Neural cell (in vitro differentiated cells): Measurements from ENCODE around the gene TMEM170A. TPM values are rescaled to one million over a fixed set of nuclear protein-coding genes. Genes with fewer than 3 reads are reported as not detected.

Source experiments
- H2AFZ ChIP-seq: fragments of 200-600, 300-800 bp; sonication (generic), shearing (Covaris generic); 2 replicates; pipeline ENCODE4 v1.6.0; 2014; ENCODE audit warnings: low read depth, mild to moderate bottlenecking, antibody characterized with exemption, low read length, moderate library complexity
- H3F3A ChIP-seq: fragments of 200-600 bp; shearing (Covaris generic); 2 replicates; pipeline ENCODE4 v1.6.1; 2016; ENCODE audit warnings: mild to moderate bottlenecking, moderate library complexity, mixed read lengths, antibody characterized with exemption, low read length; ENCODE audit not compliant: insufficient read depth, poor library complexity, severe bottlenecking
- H3K27ac ChIP-seq: fragments of 200-600, 300-800 bp; sonication (generic), shearing (Covaris generic); 2 replicates; pipeline ENCODE4 v1.5.1; 2014; ENCODE audit warnings: mild to moderate bottlenecking, low read length, moderate library complexity
- H3K27me3 ChIP-seq: fragments of 300-800, 200-600 bp; sonication (generic), shearing (Covaris generic); 2 replicates; pipeline ENCODE4 v1.6.0; 2014; ENCODE audit warnings: mild to moderate bottlenecking, low read depth, low read length, moderate library complexity; ENCODE audit not compliant: insufficient read depth
- H3K36me3 ChIP-seq: fragments of 300-800, 200-600 bp; sonication (generic), shearing (Covaris generic); 2 replicates; pipeline ENCODE4 v1.5.1; 2014; ENCODE audit warnings: mild to moderate bottlenecking, antibody characterized with exemption, low read length, moderate library complexity; ENCODE audit not compliant: insufficient read depth
- H3K4me2 ChIP-seq: fragments of 300-800, 200-600 bp; sonication (generic), shearing (Covaris generic); 2 replicates; pipeline ENCODE4 v1.6.0; 2014; ENCODE audit warnings: mild to moderate bottlenecking, low read length
- H3K4me3 ChIP-seq: fragments of 300-800, 200-600 bp; sonication (generic), shearing (Covaris generic); 2 replicates; pipeline ENCODE4 v1.5.1; 2014; ENCODE audit warnings: mild to moderate bottlenecking, low read length, moderate library complexity
- H3K79me2 ChIP-seq: fragments of 200-600 bp; shearing (Covaris generic); replicated peaks from 2 replicates; pipeline ENCODE4 v1.6.0; 2014; ENCODE audit warnings: mild to moderate bottlenecking, low read length, moderate library complexity; ENCODE audit not compliant: insufficient read depth
- H3K9ac ChIP-seq: fragments of 300-800, 200-600 bp; sonication (generic), shearing (Covaris generic); 2 replicates; pipeline ENCODE4 v1.6.1; 2016; ENCODE audit warnings: mild to moderate bottlenecking, low read length, mixed read lengths
- H3K9me2 ChIP-seq: fragments of 200-600 bp; shearing (Covaris generic); 2 replicates; pipeline ENCODE4 v1.6.1; 2016; ENCODE audit warnings: mild to moderate bottlenecking, low read length, mixed read lengths; ENCODE audit not compliant: insufficient read depth
- H3K9me3 ChIP-seq: fragments of 200-600, 300-800 bp; sonication (generic), shearing (Covaris generic); 2 replicates; pipeline ENCODE4 v1.6.1; 2016; ENCODE audit warnings: mild to moderate bottlenecking, mixed run types, low read length, moderate library complexity, mixed read lengths
- H4K20me1 ChIP-seq: fragments of 200-600 bp; shearing (Covaris generic); 2 replicates; pipeline ENCODE4 v1.6.1; 2016; ENCODE audit warnings: mild to moderate bottlenecking, mixed run types; ENCODE audit not compliant: insufficient read depth
- CTCF ChIP-seq: fragments of 450-650 bp; IDR thresholded peaks from 2 replicates; pipeline ENCODE4 v1.5.1; 2014; ENCODE audit warnings: antibody characterized with exemption, mild to moderate bottlenecking, moderate library complexity; ENCODE audit not compliant: poor library complexity, severe bottlenecking
- EP300 ChIP-seq: fragments of 450-650 bp; conservative IDR thresholded peaks from 2 replicates; pipeline ENCODE4 v1.6.1; 2014; ENCODE audit warnings: antibody characterized with exemption, mild to moderate bottlenecking, moderate library complexity; ENCODE audit not compliant: poor library complexity, severe bottlenecking
- EZH2 ChIP-seq: fragments of 200-600, 300-800 bp; shearing (Covaris generic), sonication (generic); IDR thresholded peaks from 2 replicates; pipeline ENCODE4 v1.6.1; 2014; ENCODE audit warnings: antibody characterized with exemption, low read length, borderline replicate concordance, mild to moderate bottlenecking; ENCODE audit not compliant: insufficient read depth, poor library complexity, severe bottlenecking
- MXI1 ChIP-seq: fragments of 450-650 bp; conservative IDR thresholded peaks from 2 replicates; pipeline ENCODE4 v1.6.1; 2014; ENCODE audit warnings: antibody characterized with exemption, mild to moderate bottlenecking; ENCODE audit not compliant: poor library complexity, severe bottlenecking
- POLR2AphosphoS5 ChIP-seq: IDR thresholded peaks from 2 replicates; pipeline ENCODE4 v1.6.1; 2012
- RAD21 ChIP-seq: fragments of 450-650 bp; conservative IDR thresholded peaks from 2 replicates; pipeline ENCODE4 v1.6.1; 2014; ENCODE audit warnings: antibody characterized with exemption, mild to moderate bottlenecking, moderate library complexity
- REST ChIP-seq: IDR thresholded peaks from 2 replicates; pipeline ENCODE4 v1.6.1; 2012; ENCODE audit warnings: borderline replicate concordance
- SMC3 ChIP-seq: fragments of 450-650 bp; conservative IDR thresholded peaks from 2 replicates; pipeline ENCODE4 v1.6.1; 2014; ENCODE audit warnings: antibody characterized with exemption, mild to moderate bottlenecking, moderate library complexity; ENCODE audit not compliant: poor library complexity
- TAF1 ChIP-seq: IDR thresholded peaks from 2 replicates; pipeline ENCODE4 v1.6.1; 2012; ENCODE audit warnings: low read depth
- polyA plus RNA-seq: library from polyadenylated mRNA; depleted of rRNA; stranded (reverse); fragments of >200 nt; gene quantifications from 2 replicates; pipeline ENCODE4 v1.2.3, GENCODE V29; 2014

TMEM170A gene
- polyA plus RNA-seq, 1 donor from 2014 or later = 35.9 TPM

- Histone ChIP-seq H3K9me3 (no peaks in the 10 kb centered on the region), H3K79me2 (no peaks in the 10 kb centered on the region), H3K27ac (no peak overlapping the region), H3K4me2 (no peak overlapping the region), H3K9me2 (no peaks in the 10 kb centered on the region), H2AFZ (no peak overlapping the region), H3K36me3 (no peaks in the 10 kb centered on the region), H3K9ac (no peak overlapping the region), H3K4me3 (no peak overlapping the region), H4K20me1 (no peaks in the 10 kb centered on the region), H3F3A (no peaks in the 10 kb centered on the region), H3K27me3 (no peaks in the 10 kb centered on the region)
- TF ChIP-seq CTCF = no peak
- no peak for TF ChIP-seq EZH2
- no peak for TF ChIP-seq SMC3
- no peak for TF ChIP-seq POLR2AphosphoS5
- no peak for TF ChIP-seq REST
- TF ChIP-seq RAD21 = no peak
- TF ChIP-seq EP300 = no peak
- no peak for TF ChIP-seq MXI1
- no peak for TF ChIP-seq TAF1
These were observed 15.0 kb upstream of the TMEM170A start for GRCh38 chr16:75479421-75479990.

- no peak overlapping the region for H2AFZ ChIP-seq
- TF ChIP-seq TAF1 (no peak), CTCF (no peak), EP300 (no peak), MXI1 (no peak), EZH2 (no peak), RAD21 (no peak), REST (no peak), POLR2AphosphoS5 (no peak)
- no peaks in the 10 kb centered on the region for H3F3A ChIP-seq
- H3K9me3 ChIP-seq = no peaks in the 10 kb centered on the region
- H3K36me3 ChIP-seq = no peaks in the 10 kb centered on the region
- no peak overlapping the region for H3K9ac ChIP-seq
- no peaks in the 10 kb centered on the region for H3K27me3 ChIP-seq
- no peaks in the 10 kb centered on the region for H3K79me2 ChIP-seq
- no peak overlapping the region for H3K4me2 ChIP-seq
- no peak overlapping the region for H3K4me3 ChIP-seq
- no peaks in the 10 kb centered on the region for H4K20me1 ChIP-seq
- H3K27ac ChIP-seq = no peak overlapping the region
- H3K9me2 ChIP-seq = no peaks in the 10 kb centered on the region
These were observed 14.2 kb upstream of the TMEM170A start for GRCh38 chr16:75478480-75479345.
